GM21360 (cell line): ENCODE data around the gene CIART.
"Not testable (repeated sequence)": the region's sequence is repeated elsewhere in the genome, so short reads cannot be mapped to it uniquely, and the experiment has no call there.

Experiments
- ATAC-seq: cut with Tn5 transposase; IDR thresholded peaks from one replicate; pipeline ENCODE4 v1.9.1; 2021; ENCODE audit warnings: mild to moderate bottlenecking, moderate library complexity; ENCODE audit not compliant: unreplicated experiment

Gene CIART

DNA sequence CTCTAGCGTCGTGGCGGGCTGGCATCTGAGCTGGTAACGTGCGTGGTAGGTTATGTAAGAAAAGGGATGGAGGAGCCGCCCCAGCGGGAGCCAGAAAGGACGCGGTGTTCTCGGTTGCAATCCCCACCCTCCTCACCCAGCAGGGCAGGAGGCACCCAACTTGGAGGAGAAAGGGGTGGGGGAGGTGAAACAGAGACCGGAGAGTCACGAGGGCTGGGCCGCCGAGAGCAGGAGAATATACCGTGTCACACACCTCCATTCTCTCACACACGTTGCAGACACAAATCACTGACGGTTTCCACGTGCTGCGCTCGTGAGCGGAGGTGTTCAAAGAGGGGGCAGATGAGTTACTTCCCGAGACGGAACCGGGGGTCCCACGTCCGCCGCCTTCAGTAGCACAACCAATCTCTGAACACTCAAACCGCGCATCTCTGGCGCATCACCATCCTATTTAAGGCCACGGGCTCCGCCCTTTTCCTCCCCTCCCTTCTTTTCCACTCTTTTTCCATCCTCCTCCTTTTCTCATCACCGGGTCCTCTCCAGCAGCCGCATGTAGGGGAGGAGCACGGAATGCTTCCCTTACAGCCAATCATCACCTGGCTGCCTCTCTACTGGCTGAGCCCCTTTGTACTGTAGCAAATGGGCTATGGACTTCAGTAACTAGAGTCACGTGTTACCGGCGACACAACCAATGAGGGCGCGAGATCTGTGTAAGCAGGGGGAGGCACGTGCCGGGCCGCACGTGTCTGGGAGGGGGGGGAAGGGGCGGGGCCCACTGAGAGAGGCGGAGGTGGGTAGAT, at the start of gene CIART:
Gene CIART (plus strand): TSS at position 797 of the 800 bp plus-strand sequence. CDS start 714 bp downstream, outside the sequence.
- no peak for ATAC-seq

- ATAC-seq: not testable (repeated sequence)
Observed at GRCh38 chr1:150232921-150233320, 49.4 kb upstream of the CIART start.

- ATAC-seq: no peak
Observed at GRCh38 chr1:150233359-150234308, 48.7 kb upstream of the CIART start.

GRCh38 chr1:150234309-150234565, 48.1 kb upstream of the CIART start:
- no peak for ATAC-seq

DNA sequence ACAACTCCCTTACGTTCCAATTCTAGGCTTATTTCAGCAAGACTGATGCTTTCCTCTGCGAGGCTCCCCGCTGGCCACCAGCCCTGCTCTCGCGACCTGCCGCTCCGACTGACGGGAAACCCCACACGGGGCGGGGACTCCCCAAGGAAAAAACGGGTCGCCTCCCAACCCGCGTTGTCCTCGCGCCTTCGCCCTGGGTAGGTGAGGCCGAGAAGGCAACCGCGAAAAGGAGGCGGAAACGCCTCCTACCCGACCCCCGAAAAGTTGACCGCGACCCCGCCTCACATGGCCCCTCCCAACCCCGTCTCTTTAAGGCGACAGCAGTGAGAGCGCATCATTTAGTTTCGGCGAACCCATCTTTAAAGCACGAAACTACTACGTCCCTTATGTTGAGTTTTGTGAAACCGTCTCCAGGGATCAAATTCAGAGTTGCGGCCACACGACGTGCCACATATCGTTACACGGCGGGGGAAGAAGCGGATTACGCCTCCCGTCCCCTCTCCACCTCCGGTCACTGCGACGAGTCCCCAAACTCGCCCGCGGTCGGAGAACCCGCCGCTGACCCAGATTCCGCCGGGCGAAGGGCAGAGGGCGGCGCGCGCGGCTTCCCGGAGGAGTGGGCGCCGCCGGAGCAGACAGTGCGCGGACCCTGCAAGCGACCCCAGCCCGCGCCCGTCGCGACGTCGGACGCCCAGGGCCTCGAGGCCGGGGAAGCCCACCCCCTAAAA, 47.6 kb upstream of the CIART start:
- peak; percentile 53 for ATAC-seq

DNA sequence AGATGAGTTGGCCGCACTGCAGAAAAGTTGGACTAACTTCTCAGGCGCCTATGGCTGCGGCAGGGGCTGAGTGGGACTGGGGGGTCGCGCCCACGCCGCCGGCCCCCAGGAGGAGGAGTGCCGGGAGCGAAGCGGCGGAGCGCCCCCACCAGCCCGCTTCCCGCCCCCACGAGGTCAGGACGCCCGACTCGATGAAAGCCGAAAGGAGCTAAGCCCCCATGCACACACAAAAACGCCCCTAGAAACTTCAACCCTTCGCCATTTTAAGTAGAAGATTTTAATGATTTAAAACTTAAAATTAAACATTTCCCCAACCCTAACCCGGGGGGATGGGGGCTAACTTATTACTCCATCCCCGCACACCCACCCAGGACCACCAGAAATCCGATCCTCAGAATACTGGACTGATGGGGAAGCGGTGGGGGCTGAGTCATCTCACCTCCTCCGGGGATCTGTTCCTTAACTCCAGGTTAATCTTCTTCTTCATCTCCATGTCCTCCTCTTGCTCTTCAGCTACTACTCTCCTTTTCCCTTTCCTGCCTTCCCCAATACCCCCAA, 47.0 kb upstream of the CIART start:
- ATAC-seq: peak; percentile 11

DNA sequence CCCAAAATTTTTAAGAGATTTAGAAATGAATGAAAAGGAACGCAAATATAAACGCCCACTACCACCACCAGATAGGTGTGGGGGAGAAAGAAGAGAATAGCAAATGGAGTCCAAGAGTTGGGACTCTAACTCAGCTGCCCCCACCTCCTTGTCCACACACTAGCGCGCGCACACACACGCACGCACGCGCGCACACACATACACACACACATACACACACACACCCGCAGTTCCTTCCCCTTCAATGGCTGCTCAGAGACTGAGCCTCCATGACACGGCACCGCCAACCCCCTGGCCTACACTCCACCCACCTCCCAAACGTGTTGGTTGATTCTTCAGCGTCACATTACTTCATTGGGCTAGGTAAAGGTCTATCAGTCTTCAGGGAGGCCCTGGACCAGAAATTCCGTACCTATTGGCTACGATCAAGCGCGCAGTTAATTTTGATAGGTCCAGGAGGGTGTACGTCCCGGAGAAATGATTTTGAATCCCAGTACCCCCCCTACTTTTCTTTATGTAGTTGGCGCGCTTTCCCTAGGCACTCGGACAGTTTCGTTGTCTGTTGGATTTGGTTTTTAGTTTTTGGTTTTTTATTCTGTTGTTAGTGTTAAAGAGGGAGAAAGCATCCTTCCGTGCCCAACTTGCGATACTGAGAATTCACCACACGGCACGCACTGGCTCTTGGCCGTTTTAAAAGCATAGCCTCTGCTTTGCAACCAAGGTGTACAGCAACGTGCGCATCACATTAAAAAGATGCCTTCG, 46.3 kb upstream of the CIART start, which contains the start of gene ANP32E:
Gene ANP32E (minus strand): TSS at position 261 of the 762 bp plus-strand sequence. CDS start 326 bp downstream, outside the sequence.
- peak; percentile 75 for ATAC-seq

GRCh38 chr1:150236614-150237100, 45.7 kb upstream of the CIART start:
- no peak for ATAC-seq

- ATAC-seq: not testable (repeated sequence)
Observed at GRCh38 chr1:150237176-150237575, 45.2 kb upstream of the CIART start.

DNA sequence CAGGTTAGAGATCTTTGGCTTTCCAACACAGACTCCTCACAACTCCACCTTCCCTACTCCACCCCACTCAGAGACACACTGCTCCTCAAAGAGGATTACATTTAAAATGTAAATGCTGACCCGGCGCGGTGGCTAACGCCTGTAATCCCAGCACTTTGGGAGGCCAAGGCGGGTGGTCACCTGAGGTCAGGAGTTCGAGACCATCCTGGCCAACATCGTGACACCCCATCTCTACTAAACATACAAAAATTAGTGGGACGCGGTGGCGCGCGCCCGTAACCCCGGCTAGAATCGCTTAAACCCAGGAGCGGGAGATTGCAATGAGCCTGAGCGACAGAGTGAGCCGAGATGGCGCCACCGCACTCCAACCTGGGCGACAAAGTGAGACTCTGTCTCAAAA, 44.6 kb upstream of the CIART start:
- no peak for ATAC-seq

- ATAC-seq: no peak
Observed at GRCh38 chr1:150243003-150243402, 39.4 kb upstream of the CIART start.

- no peak for ATAC-seq
Observed at GRCh38 chr1:150249936-150250335, 32.4 kb upstream of the CIART start.

GRCh38 chr1:150256198-150256553, 26.2 kb upstream of the CIART start:
- no peak for ATAC-seq

DNA sequence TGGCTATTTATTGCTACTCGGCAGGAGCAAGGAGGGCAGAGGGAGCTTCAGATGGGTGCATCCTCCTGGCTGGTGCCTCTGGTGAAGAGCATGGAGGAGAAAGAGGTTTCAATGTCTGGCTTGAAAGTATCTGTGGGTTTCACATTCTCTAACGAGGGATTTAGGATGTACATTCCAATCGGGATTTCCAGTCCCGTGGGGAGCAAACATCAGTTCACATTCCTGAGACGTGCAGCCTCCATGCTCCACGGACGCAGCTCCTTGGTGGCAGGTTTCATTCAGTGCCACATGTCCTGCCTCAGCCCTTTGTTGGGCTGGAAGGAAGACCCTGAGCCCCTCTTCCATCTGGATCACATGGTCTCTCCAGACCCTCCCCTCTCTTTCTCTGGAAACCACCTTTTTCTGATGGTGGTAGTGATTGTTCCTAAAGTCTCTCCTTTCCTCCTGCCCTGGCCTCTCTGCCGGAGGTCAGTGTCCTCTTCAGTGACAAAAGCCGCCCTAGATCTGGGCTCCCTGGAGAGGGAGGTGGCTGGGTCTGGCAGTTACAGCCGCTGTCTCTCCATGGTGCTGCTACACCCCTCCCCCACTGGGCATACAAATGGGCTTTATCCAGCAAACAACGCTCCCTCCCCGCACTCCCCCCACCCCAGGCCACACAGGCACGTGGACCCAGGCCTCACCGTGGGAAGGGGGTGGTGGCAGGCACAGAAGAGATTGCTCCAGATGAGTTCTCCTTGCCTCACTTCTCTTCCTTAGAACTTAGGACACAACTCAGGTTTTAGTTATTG, 25.6 kb upstream of the CIART start:
- no peak for ATAC-seq

DNA sequence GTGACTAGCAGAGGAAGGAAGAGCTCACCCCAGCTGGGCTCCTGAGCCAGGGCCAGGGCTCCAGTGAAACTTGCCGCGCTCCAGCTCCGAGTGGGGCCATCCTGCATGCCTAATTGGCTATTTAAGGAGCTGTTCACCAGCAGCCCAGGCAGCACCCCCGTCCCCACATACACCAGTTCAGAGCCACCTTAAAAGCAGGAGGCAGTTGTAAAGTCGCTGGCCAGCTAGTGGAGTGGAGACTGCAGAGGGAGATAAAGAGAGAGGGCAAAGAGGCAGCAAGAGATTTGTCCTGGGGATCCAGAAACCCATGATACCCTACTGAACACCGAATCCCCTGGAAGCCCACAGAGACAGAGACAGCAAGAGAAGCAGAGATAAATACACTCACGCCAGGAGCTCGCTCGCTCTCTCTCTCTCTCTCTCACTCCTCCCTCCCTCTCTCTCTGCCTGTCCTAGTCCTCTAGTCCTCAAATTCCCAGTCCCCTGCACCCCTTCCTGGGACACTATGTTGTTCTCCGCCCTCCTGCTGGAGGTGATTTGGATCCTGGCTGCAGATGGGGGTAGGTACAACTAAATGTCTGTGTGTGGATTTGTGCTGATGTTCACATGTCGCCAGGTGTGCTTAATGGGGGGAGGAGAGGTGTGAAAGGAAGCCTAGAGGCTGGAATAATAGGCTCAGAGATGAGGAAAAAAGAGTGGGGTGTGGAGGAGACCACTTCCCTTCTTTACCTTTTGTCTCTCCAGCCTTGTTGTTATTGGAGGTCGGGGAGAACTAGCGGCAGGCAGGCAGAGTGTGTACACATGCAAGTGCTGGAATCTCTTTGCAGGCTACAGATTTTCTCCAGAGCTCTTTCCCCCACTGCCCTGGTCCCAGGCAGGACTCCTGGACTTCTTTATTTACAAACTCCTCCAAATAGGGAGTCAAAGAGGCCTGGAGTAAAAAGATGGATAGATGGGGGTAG, 24.4 kb upstream of the CIART start, which contains the start of gene CA14:
Gene CA14 (plus strand): TSS at position 151 of the 962 bp plus-strand sequence. CDS start 355 bp downstream, at position 506.
- ATAC-seq: no peak

DNA sequence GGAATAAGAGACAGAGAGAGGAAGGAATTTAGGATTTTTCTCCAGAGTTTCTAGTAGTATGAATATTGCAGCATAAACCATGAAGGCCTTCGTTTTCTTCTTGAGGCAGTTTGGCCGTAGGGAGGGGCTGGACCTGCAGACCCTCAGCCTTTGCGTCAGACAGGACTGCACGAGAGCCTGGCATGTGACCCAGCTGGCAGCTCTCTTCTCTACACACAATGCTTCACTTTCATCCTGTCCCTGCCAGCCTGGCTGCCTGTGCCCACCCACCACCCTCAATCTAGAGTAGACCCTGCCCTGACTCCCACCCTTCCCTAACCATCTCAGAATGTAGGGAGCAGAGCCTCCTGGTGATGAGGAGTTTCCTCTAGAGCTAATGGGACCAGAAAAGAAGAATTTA, 23.1 kb upstream of the CIART start:
- ATAC-seq: no peak

DNA sequence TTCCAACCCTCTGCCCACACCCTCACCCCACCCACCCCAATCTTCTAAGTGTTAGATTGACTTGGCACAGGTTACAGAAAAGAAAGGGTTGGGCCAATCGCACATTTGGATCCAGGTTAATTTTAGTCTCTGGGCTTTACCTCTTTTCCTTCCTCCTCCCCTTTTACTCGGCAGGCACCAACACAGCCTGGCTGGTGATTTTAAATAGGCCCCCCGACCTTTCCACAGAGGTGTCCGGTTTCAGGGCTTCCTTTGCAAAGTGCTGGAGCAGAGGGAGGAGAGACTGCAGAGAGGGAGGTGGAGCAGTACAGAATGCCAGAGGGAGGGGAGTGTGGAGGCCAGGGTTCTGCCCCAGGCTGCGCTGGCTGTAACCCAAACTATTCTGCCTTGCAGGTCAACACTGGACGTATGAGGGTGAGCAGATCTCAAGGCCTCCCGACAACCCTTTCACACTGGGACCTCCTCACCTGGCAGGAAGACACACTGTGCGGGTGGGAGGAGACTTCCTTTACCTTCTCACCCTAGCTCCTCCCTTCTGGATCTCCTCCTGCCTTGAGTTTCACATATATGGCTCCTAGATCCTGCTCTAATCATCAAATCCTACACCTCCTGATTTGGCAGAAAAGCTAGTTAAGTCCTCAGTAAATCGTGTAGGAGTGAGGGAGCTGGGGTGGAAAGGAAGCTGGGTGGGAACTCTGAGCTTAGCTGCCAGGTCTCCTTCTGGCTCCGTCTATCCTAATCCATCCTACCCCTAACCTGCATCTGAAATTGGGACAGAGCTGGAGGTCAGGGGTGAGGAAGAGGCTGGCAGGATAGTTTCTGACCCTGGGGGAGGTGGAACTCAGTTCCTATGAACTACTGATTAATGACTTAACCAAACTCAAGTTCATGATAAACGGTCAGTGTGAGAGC, 22.3 kb upstream of the CIART start:
- no peak for ATAC-seq
